Erythroblast (primary cell): Measurements from ENCODE around the gene TSPOAP1.

Experiments used
- GATA1 ChIP-seq: IDR thresholded peaks from 2 replicates; pipeline ENCODE4 v1.6.1; 2011; ENCODE audit warnings: low read depth, mild to moderate bottlenecking, control low read depth, low read length, moderate library complexity
- POLR2A ChIP-seq: IDR thresholded peaks from 2 replicates; pipeline ENCODE4 v1.6.1; 2011; ENCODE audit warnings: mild to moderate bottlenecking, low read length

GRCh38 chr17:58279736-58280479 is 48.7 kb downstream of the TSPOAP1 start:
- TF ChIP-seq POLR2A (no peak), GATA1 (no peak)
